DND-41 (cell line): Measurements from ENCODE around the gene XAF1.

Experiments used
- EZH2 ChIP-seq: IDR thresholded peaks from 3 replicates; pipeline ENCODE4 v1.6.1; 2012; ENCODE audit warnings: borderline replicate concordance, low read depth, mild to moderate bottlenecking, moderate library complexity, low read length, inconsistent platforms; ENCODE audit not compliant: severe bottlenecking
- TF ChIP-seq, protein P1 (sequence below): IDR thresholded peaks from 2 replicates; pipeline ENCODE4 v1.5.1; 2012; ENCODE audit warnings: borderline replicate concordance, low read length, moderate library complexity, mild to moderate bottlenecking; ENCODE audit not compliant: poor library complexity, severe bottlenecking; ENCODE audit errors: extremely low read depth

DNA sequence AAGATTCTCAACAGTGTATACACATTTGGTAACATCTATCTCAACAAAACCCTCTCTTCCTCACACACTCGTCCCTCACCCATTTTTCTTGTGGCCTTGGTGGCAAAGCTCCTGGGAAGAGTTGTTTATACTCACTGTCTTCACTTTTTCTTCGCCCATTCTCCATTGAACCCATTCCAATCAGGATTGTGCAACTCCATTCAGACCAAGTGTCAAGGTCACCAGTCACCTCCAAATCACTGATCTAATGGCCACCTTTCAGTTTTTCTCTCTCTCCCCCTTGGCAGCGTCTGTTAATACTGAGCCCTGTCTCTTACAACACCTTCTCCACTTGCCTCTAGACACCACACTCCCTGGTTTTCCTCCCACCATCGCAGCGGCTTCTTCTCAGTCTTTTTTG is 34.1 kb upstream of the XAF1 start:
- TF ChIP-seq EZH2 = no peak
- TF ChIP-seq, protein P1, sequence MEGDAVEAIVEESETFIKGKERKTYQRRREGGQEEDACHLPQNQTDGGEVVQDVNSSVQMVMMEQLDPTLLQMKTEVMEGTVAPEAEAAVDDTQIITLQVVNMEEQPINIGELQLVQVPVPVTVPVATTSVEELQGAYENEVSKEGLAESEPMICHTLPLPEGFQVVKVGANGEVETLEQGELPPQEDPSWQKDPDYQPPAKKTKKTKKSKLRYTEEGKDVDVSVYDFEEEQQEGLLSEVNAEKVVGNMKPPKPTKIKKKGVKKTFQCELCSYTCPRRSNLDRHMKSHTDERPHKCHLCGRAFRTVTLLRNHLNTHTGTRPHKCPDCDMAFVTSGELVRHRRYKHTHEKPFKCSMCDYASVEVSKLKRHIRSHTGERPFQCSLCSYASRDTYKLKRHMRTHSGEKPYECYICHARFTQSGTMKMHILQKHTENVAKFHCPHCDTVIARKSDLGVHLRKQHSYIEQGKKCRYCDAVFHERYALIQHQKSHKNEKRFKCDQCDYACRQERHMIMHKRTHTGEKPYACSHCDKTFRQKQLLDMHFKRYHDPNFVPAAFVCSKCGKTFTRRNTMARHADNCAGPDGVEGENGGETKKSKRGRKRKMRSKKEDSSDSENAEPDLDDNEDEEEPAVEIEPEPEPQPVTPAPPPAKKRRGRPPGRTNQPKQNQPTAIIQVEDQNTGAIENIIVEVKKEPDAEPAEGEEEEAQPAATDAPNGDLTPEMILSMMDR = no peak
